ENCODE data around the gene CNR2.

Gene CNR2

GRCh38 chr1:23823767-23824166 is 89.4 kb downstream of the CNR2 start:
- TF ChIP-seq REST (IDR thresholded peaks at IDR 0.05; ENCODE audit: insufficient read depth in 1 of 2, low read depth in 2 of 2, low read length in 2 of 2): no peak
